GM12873 (cell line): Measurements from ENCODE around the gene CNKSR1.

ENCODE experiments used
- CTCF ChIP-seq: IDR thresholded peaks from 2 replicates; pipeline ENCODE4 v1.5.1; 2012; ENCODE audit warnings: low read depth, mild to moderate bottlenecking, moderate library complexity, low read length, control low read depth; ENCODE audit not compliant: insufficient read depth; ENCODE audit errors: missing control alignments

The CNKSR1 gene

GRCh38 chr1:26168410-26169197 lies 8.7 kb upstream of the CNKSR1 start, which contains the start of gene C1orf232:
TSS of gene C1orf232 (minus strand) at chr1:26168963. CDS start at chr1:26168499, 464 bp downstream.
- TF ChIP-seq CTCF = no peak

DNA sequence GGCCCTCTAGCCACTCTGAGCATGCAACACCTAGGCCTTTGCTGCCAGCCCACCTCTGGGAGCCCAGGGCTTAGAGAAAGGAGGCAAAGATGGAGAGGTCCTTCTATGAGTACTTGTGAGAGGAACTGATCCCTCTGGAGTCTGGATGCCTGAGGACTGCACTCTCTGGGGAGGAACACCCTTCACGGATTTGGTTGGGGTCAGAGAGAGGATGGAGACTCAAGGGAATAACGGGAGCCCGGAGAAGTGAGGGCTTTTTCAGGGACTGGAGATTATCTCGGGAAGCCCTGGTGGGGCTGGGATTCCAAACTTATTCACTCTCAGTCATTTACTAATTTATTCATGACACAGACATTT lies 8.1 kb upstream of the CNKSR1 start:
- no peak for TF ChIP-seq CTCF

GRCh38 chr1:26169669-26170471 lies 7.4 kb upstream of the CNKSR1 start, which contains the start of gene ZNF593:
TSS of gene ZNF593 (plus strand) at chr1:26169908. CDS start at chr1:26169984, 76 bp downstream.
- peak; percentile 98 for TF ChIP-seq CTCF

- no peak for TF ChIP-seq CTCF
These were observed 6.8 kb upstream of the CNKSR1 start for GRCh38 chr1:26170472-26170821.

GRCh38 chr1:26171084-26172072 lies 5.9 kb upstream of the CNKSR1 start, which contains the start of gene ZNF593OS:
TSS of gene ZNF593OS (minus strand) at chr1:26171832. CDS start at chr1:26171661, 171 bp downstream.
- no peak for TF ChIP-seq CTCF

GRCh38 chr1:26175346-26175745 lies 1.9 kb upstream of the CNKSR1 start:
- no peak for TF ChIP-seq CTCF

DNA sequence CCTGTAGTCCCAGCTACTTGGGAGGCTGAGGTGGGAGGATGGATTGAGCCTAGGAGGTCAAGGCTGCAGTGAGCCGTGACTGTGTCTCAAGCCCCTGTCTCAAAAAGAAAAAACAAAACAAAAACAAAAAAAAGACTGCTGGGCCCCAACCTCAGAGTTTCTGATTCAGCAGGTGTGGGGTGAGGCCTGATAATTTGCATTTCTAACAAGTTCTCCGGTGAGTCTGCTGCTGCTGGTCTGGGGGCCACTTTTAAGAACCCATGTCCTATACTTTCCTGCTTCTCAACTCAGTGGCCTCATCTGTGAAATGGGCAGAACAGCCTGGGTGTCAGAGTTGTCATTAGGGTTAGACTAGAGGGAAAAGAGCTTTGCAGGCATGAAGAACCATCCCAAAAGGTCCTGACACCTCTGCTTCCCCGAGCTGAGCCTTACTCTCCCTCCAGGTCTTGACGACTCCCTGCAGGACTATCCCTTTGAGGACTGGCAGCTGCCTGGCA lies 2.8 kb downstream of the CNKSR1 start:
- no peak for TF ChIP-seq CTCF
